Activated T-cell treated with anti-CD3 and anti-CD28 coated beads for 4 hours (primary cell): Measurements from ENCODE around the gene CAMK1D.

ENCODE experiments used
- DNase-seq: peaks from one replicate; pipeline ENCODE4 v3.0.0-alpha.2; 2020

Gene CAMK1D

GRCh38 chr10:12577610-12578009 is 228.3 kb downstream of the CAMK1D start:
- no peak for DNase-seq

GRCh38 chr10:12579954-12580858 is 230.9 kb downstream of the CAMK1D start:
- no peak for DNase-seq

- no peak for DNase-seq
Observed at GRCh38 chr10:12583891-12584595, 234.7 kb downstream of the CAMK1D start.

GRCh38 chr10:12586741-12587140 is 237.4 kb downstream of the CAMK1D start:
- no peak for DNase-seq

GRCh38 chr10:12587451-12587888 is 238.1 kb downstream of the CAMK1D start:
- DNase-seq = no peak

GRCh38 chr10:12588091-12588860 is 238.9 kb downstream of the CAMK1D start:
- DNase-seq = no peak

- DNase-seq = no peak
Observed at GRCh38 chr10:12589291-12589690, 239.9 kb downstream of the CAMK1D start.

- no peak for DNase-seq
Observed at GRCh38 chr10:12589791-12590190, 240.4 kb downstream of the CAMK1D start.

GRCh38 chr10:12590675-12591659 is 241.6 kb downstream of the CAMK1D start:
- no peak for DNase-seq

- DNase-seq = no peak
Observed at GRCh38 chr10:12592967-12593366, 243.6 kb downstream of the CAMK1D start.

GRCh38 chr10:12594448-12594944 is 245.1 kb downstream of the CAMK1D start:
- DNase-seq = no peak

- no peak for DNase-seq
Observed at GRCh38 chr10:12595936-12596576, 246.7 kb downstream of the CAMK1D start.

GRCh38 chr10:12597176-12597575 is 247.8 kb downstream of the CAMK1D start:
- no peak for DNase-seq

- DNase-seq = no peak
Observed at GRCh38 chr10:12597788-12598765, 248.7 kb downstream of the CAMK1D start.

GRCh38 chr10:12600652-12601051 is 251.3 kb downstream of the CAMK1D start:
- no peak for DNase-seq

GRCh38 chr10:12602521-12602920 is 253.2 kb downstream of the CAMK1D start:
- DNase-seq = no peak

GRCh38 chr10:12603766-12604470 is 254.6 kb downstream of the CAMK1D start:
- no peak for DNase-seq

GRCh38 chr10:12605580-12606405 is 256.4 kb downstream of the CAMK1D start:
- DNase-seq = peak; percentile 24
